K562 (cell line): ENCODE measurements around the gene EXOSC9. TPM values are rescaled to one million over a fixed set of nuclear protein-coding genes. Genes with fewer than 3 reads are reported as not detected.

ENCODE experiments used
- ATAC-seq: fragments of 200-7000 bp; cut with Tn5 transposase; 3 replicates; pipeline ENCODE4 v1.9.1; 2020; ENCODE audit warnings: moderate library complexity
- BruUV-seq: library from RNA; stranded (reverse); fragments of 400-500 nt; replicated peaks from 2 replicates; lab custom pipeline; 2021; lab: Mats Ljungman, UMichigan
- CTCF ChIA-PET: fragments of 300-600 bp; formaldehyde crosslinking; extraction: SDS; loops from one replicate; lab custom pipeline; 2021; ENCODE audit warnings: low intra/inter-chr PET ratio; lab: Yijun Ruan, JAX
- POLR2A ChIA-PET: fragments of 300-600, 350-650 bp; sonication (Branson Sonifier 250); formaldehyde crosslinking; extraction: SDS; loops from one replicate; lab custom pipeline; 2021; ENCODE audit warnings: antibody characterized with exemption, inconsistent platforms; lab: Yijun Ruan, JAX
- DNase-seq, 4 experiments: peaks; one replicate each; pipeline versions ENCODE4 v3.0.0 to v3.0.0-alpha.2; 2011 to 2018; ENCODE audit warnings: low spot score in 3 of 4, mixed read lengths in 3 of 4; ENCODE audit errors: extremely low read depth in 1 of 4
- FAIRE-seq: peaks from 2 replicates; lab custom pipeline; 2011; peaks lifted over from hg19 to GRCh38; lab: Jason Lieb, UNC
- H2AFZ ChIP-seq: 2 replicates; pipeline ENCODE4 v1.6.0; 2011; ENCODE audit warnings: low read depth, low read length, control low read depth, inconsistent platforms
- H3K27ac ChIP-seq: fragments of 200-600 bp; 3 replicates; pipeline ENCODE4 v1.8.0; 2011; ENCODE audit warnings: low read depth, mild to moderate bottlenecking, control low read depth, inconsistent platforms, low read length, moderate library complexity, mixed read lengths; ENCODE audit errors: extremely low read depth
- H3K27me3 ChIP-seq, 2 experiments: fragments of 300-600 bp in 1 of 2; 2 replicates in 1 of 2; 3 replicates in 1 of 2; pipeline versions ENCODE4 v1.6.0 to v1.8.0; 2011; ENCODE audit warnings: inconsistent platforms in 2 of 2, low read length in 2 of 2, mild to moderate bottlenecking in 1 of 2, mixed read lengths in 1 of 2, moderate library complexity in 1 of 2; ENCODE audit not compliant: control insufficient read depth in 2 of 2, insufficient read depth in 2 of 2
- H3K36me3 ChIP-seq: fragments of 300-600 bp; 3 replicates; pipeline ENCODE4 v1.8.0; 2011; ENCODE audit warnings: mild to moderate bottlenecking, low read length, inconsistent platforms; ENCODE audit not compliant: control insufficient read depth, insufficient read depth
- H3K4me1 ChIP-seq, 2 experiments: fragments of 200-600 bp in 1 of 2; replicated peaks in 1 of 2; 2 replicates in 1 of 2; 3 replicates in 1 of 2; pipeline versions ENCODE4 v1.5.1 to v1.8.0; 2011; ENCODE audit warnings: inconsistent platforms in 2 of 2, low read length in 2 of 2, mild to moderate bottlenecking in 1 of 2, mixed read lengths in 1 of 2, moderate library complexity in 1 of 2; ENCODE audit not compliant: control insufficient read depth in 2 of 2, insufficient read depth in 2 of 2
- H3K4me2 ChIP-seq: 2 replicates; pipeline ENCODE4 v1.6.1; 2011; ENCODE audit warnings: low read length, control low read depth, inconsistent platforms, mixed read lengths; ENCODE audit not compliant: insufficient read depth
- H3K4me3 ChIP-seq: fragments of 200-600 bp; sonication (generic), shearing (Covaris generic); 2 replicates; pipeline ENCODE4 v1.5.1; 2016; ENCODE audit warnings: control low read depth, inconsistent platforms
- H3K79me2 ChIP-seq: fragments of 200-600 bp; 3 replicates; pipeline ENCODE4 v1.8.0; 2011; ENCODE audit warnings: low read length, inconsistent platforms; ENCODE audit not compliant: control insufficient read depth, insufficient read depth
- H3K9ac ChIP-seq, 2 experiments: 2 replicates each; pipeline versions ENCODE4 v1.6.0 to v1.6.1; 2011; ENCODE audit warnings: low read depth in 2 of 2, low read length in 2 of 2, control low read depth in 1 of 2, inconsistent platforms in 1 of 2, mild to moderate bottlenecking in 1 of 2, mixed read lengths in 1 of 2; ENCODE audit not compliant: insufficient read depth in 1 of 2
- H3K9me1 ChIP-seq: one replicate; pipeline ENCODE4 v1.6.0; 2011; ENCODE audit warnings: inconsistent platforms, mild to moderate bottlenecking, low read length, moderate library complexity; ENCODE audit not compliant: control insufficient read depth, insufficient read depth
- H3K9me3 ChIP-seq: replicated peaks from 2 replicates; pipeline ENCODE4 v1.5.1; 2011; ENCODE audit warnings: low read depth, low read length, inconsistent platforms; ENCODE audit not compliant: control insufficient read depth, insufficient read depth
- H4K20me1 ChIP-seq: replicated peaks from 2 replicates; pipeline ENCODE4 v1.6.1; 2011; ENCODE audit warnings: low read length, inconsistent platforms, mixed read lengths; ENCODE audit not compliant: control insufficient read depth, insufficient read depth
- CC2D1A ChIP-seq: fragments of 450-650 bp; IDR thresholded peaks from 2 replicates; pipeline ENCODE4 v1.6.1; 2017; ENCODE audit warnings: mild to moderate bottlenecking
- DIDO1 ChIP-seq: fragments of 450-650 bp; IDR thresholded peaks from 2 replicates; pipeline ENCODE4 v1.6.1; 2016; ENCODE audit warnings: low read depth, missing biosample characterization, missing genetic modification characterization
- EP300 ChIP-seq: IDR thresholded peaks from 2 replicates; pipeline ENCODE4 v1.6.1; 2012; ENCODE audit warnings: low read length, improper control_type of control experiment
- FOXA1 ChIP-seq: fragments of 450-650 bp; IDR thresholded peaks from 2 replicates; pipeline ENCODE4 v1.6.1; 2016; ENCODE audit warnings: mild to moderate bottlenecking, borderline replicate concordance
- FOXP1 ChIP-seq: sonication (generic); formaldehyde crosslinking; IDR thresholded peaks from 2 replicates; pipeline ENCODE4 v1.8.0; 2022; ENCODE audit warnings: mild to moderate bottlenecking, missing genetic modification reagents
- GATAD2B ChIP-seq: fragments of 450-650 bp; IDR thresholded peaks from 2 replicates; pipeline ENCODE4 v1.6.1; 2017; ENCODE audit warnings: mild to moderate bottlenecking, borderline replicate concordance
- JUNB ChIP-seq: fragments of 450-650 bp; formaldehyde crosslinking; conservative IDR thresholded peaks from 2 replicates; pipeline ENCODE4 v1.4.0; 2020; ENCODE audit warnings: mild to moderate bottlenecking
- KAT8 ChIP-seq: fragments of 450-650 bp; IDR thresholded peaks from 2 replicates; pipeline ENCODE4 v1.6.1; 2016; ENCODE audit warnings: low read depth, mild to moderate bottlenecking
- POLR2A ChIP-seq: fragments of 450-650 bp; conservative IDR thresholded peaks from 2 replicates; pipeline ENCODE4 v1.6.1; 2016
- RBM39 ChIP-seq: fragments of 200-400 bp; formaldehyde crosslinking; optimal IDR thresholded peaks from 2 replicates; pipeline ENCODE3; 2018; ENCODE audit warnings: low read depth, low read length
- RUNX1 ChIP-seq: sonication (generic); IDR thresholded peaks from 2 replicates; pipeline ENCODE4 v1.6.1; 2016; ENCODE audit warnings: antibody characterized with exemption, low read depth
- SPI1 ChIP-seq: IDR thresholded peaks from 2 replicates; pipeline ENCODE4 v1.6.1; 2011; ENCODE audit warnings: low read depth, low read length, control low read depth, borderline replicate concordance
- SREBF2 ChIP-seq: sonication (generic); formaldehyde crosslinking; IDR thresholded peaks from 2 replicates; pipeline ENCODE4 v1.4.0; 2020; ENCODE audit warnings: mild to moderate bottlenecking, missing genetic modification reagents
- TCF7L2 ChIP-seq: fragments of 150-350 bp; IDR thresholded peaks from 2 replicates; pipeline ENCODE4 v1.6.1; 2016; ENCODE audit warnings: low read depth, mild to moderate bottlenecking, low read length, moderate library complexity
- ZBTB7A ChIP-seq: IDR thresholded peaks from 2 replicates; pipeline ENCODE4 v1.6.1; 2011; ENCODE audit warnings: low read depth, mild to moderate bottlenecking, low read length, moderate library complexity, borderline replicate concordance; ENCODE audit not compliant: control insufficient read depth
- WGBS: fragments of 100-300 bp; shearing (Covaris generic); methylation state at CpG from one replicate; pipeline ENCODE4 v1.1.6; 2016; ENCODE audit warnings: low coverage, mixed read lengths; ENCODE audit not compliant: insufficient coverage; ENCODE audit errors: missing lambda C conversion rate; 5-methylcytosine and 5-hydroxymethylcytosine counted together
- in situ Hi-C: fragments of 300-500 bp; cut with MboI; formaldehyde crosslinking; loops from 4 replicates; pipeline ENCODE4 v1.15.0; 2018; ENCODE audit warnings: inconsistent platforms, mixed read lengths
- intact Hi-C: fragments of 100-400 bp; cut with micrococcal nuclease; formaldehyde crosslinking; loops from 2 replicates; pipeline ENCODE4 v1.14.2; 2022
- polyA plus RNA-seq, 8 experiments: library from polyadenylated mRNA; depleted of rRNA in 4 of 8; stranded (reverse) in 5 of 8; unstranded in 3 of 8; fragments of >200 nt; fragmentation: Nextera tagmentation in 2 of 8; fragmentation: Illumina TruSeq in 1 of 8; extraction: Ambion mirVana in 2 of 8; extraction: Trizol in 1 of 8; gene quantifications; 2 replicates each; pipeline versions ENCODE4 v1.2.1 to v1.2.3, GENCODE V29; 2011 to 2014; ENCODE audit warnings: inconsistent platforms in 1 of 8, missing spikeins in 1 of 8
- total RNA-seq, 7 experiments: library from RNA; depleted of rRNA in 6 of 7; stranded (reverse); fragments of >200 nt in 6 of 7; fragmentation: Illumina TruSeq in 2 of 7; extraction: Trizol in 2 of 7; gene quantifications; 2 replicates each; pipeline versions ENCODE4 v1.2.1 to v1.2.3, GENCODE V29; 2011 to 2021; ENCODE audit warnings: low replicate concordance in 1 of 7
- TF ChIP-seq, protein P1 (sequence below): fragments of 250-450 bp; sonication (Bioruptor Pico); IDR thresholded peaks from 2 replicates; pipeline ENCODE4 v1.8.0; 2022; ENCODE audit warnings: moderate library complexity, mild to moderate bottlenecking, inconsistent platforms
- TF ChIP-seq, protein P2 (sequence below): IDR thresholded peaks from 3 replicates; pipeline ENCODE4 v1.6.1; 2011; ENCODE audit warnings: borderline replicate concordance, mild to moderate bottlenecking, moderate library complexity; ENCODE audit not compliant: insufficient read length; ENCODE audit errors: extremely low read depth
- TF ChIP-seq, protein P3 (sequence below): fragments of 250-450 bp; sonication (Bioruptor Pico); IDR thresholded peaks from 2 replicates; pipeline ENCODE4 v1.5.0; 2021

Gene EXOSC9
- total and polyA plus RNA-seq, 9 of the 15 experiments (the other 6 are each of a cell fraction or from before 2014, with no cell fraction given): 64.7 to 166 (median 115) TPM

DNA sequence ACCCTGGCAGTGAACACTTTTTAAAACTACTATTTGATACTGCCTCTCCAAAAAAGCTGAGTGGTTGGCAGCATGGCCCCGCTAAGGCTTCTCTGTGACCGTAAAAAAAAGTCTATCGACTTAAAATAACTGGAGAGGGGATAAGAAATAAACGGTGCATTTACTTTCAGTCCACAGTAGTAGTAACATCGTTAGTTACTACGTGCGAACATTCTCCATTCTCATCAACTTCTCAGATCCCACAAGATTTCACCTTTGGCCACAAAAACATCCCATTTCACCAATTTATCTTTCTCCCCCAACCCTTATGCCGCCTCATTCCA lies 524 bp upstream of the EXOSC9 start:
- in situ Hi-C loops: no loop called here
- ATAC-seq (peak; percentile 62), FAIRE-seq (no peak), DNase-seq (no peak)
- POLR2A ChIA-PET: interaction anchor here (0.6 to 1.9 kb wide), 7 partner anchors 8 to 1591 kb away, joined by 3 to 7 read pairs (median 4); partner anchors contain the start of gene CCNA2
- CTCF ChIA-PET: no interaction called here
- WGBS: 3% methylated on average over 8 of the region's 8 CpGs
- H3K9me1 ChIP-seq: no peaks in the 10 kb centered on the region
- H3K27ac ChIP-seq: peak overlapping the region; percentile 97
- peaks cover 33% of the 10 kb centered on the region for H3K79me2 ChIP-seq
- H3K4me1 ChIP-seq: peaks cover 3 to 9% of the 10 kb centered on the region in 2 experiments; a peak in 2 of 5 replicates
- H3K27me3 ChIP-seq: no peaks in the 10 kb centered on the region
- intact Hi-C loops: loop anchor here (2.0 kb wide), 1 partner anchor 22 kb away; the partner anchor contains the start of gene CCNA2
- H3K9me3 ChIP-seq: no peaks in the 10 kb centered on the region
- H3K4me3 ChIP-seq: peak overlapping the region; percentile 94
- peak overlapping the region; percentile 98 to 100 for H3K9ac ChIP-seq
- H3K36me3 ChIP-seq: peaks cover 40% of the 10 kb centered on the region
- peak overlapping the region; percentile 99 for H2AFZ ChIP-seq
- H3K4me2 ChIP-seq: peak overlapping the region; percentile 94
- H4K20me1 ChIP-seq: no peaks in the 10 kb centered on the region
- BruUV-seq: TSS peak; percentile 95
- TF ChIP-seq RBM39: no peak
- TF ChIP-seq, protein P1, sequence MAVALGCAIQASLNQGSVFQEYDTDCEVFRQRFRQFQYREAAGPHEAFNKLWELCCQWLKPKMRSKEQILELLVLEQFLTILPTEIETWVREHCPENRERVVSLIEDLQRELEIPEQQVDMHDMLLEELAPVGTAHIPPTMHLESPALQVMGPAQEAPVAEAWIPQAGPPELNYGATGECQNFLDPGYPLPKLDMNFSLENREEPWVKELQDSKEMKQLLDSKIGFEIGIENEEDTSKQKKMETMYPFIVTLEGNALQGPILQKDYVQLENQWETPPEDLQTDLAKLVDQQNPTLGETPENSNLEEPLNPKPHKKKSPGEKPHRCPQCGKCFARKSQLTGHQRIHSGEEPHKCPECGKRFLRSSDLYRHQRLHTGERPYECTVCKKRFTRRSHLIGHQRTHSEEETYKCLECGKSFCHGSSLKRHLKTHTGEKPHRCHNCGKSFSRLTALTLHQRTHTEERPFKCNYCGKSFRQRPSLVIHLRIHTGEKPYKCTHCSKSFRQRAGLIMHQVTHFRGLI (CRISPR knock-in tag): no peak
- TF ChIP-seq, protein P2, sequence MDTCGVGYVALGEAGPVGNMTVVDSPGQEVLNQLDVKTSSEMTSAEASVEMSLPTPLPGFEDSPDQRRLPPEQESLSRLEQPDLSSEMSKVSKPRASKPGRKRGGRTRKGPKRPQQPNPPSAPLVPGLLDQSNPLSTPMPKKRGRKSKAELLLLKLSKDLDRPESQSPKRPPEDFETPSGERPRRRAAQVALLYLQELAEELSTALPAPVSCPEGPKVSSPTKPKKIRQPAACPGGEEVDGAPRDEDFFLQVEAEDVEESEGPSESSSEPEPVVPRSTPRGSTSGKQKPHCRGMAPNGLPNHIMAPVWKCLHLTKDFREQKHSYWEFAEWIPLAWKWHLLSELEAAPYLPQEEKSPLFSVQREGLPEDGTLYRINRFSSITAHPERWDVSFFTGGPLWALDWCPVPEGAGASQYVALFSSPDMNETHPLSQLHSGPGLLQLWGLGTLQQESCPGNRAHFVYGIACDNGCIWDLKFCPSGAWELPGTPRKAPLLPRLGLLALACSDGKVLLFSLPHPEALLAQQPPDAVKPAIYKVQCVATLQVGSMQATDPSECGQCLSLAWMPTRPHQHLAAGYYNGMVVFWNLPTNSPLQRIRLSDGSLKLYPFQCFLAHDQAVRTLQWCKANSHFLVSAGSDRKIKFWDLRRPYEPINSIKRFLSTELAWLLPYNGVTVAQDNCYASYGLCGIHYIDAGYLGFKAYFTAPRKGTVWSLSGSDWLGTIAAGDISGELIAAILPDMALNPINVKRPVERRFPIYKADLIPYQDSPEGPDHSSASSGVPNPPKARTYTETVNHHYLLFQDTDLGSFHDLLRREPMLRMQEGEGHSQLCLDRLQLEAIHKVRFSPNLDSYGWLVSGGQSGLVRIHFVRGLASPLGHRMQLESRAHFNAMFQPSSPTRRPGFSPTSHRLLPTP: no peak
- TF ChIP-seq KAT8: no peak
- TF ChIP-seq JUNB: no peak
- no peak for TF ChIP-seq FOXP1 (CRISPR knock-in tag)
- no peak for TF ChIP-seq SPI1
- no peak for TF ChIP-seq POLR2A
- TF ChIP-seq SREBF2: no peak
- no peak for TF ChIP-seq CC2D1A
- TF ChIP-seq, protein P3, sequence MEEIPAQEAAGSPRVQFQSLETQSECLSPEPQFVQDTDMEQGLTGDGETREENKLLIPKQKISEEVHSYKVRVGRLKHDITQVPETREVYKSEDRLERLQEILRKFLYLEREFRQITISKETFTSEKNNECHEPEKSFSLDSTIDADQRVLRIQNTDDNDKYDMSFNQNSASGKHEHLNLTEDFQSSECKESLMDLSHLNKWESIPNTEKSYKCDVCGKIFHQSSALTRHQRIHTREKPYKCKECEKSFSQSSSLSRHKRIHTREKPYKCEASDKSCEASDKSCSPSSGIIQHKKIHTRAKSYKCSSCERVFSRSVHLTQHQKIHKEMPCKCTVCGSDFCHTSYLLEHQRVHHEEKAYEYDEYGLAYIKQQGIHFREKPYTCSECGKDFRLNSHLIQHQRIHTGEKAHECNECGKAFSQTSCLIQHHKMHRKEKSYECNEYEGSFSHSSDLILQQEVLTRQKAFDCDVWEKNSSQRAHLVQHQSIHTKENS (CRISPR knock-in tag): no peak
- TF ChIP-seq DIDO1 (tag): no peak
- no peak for TF ChIP-seq ZBTB7A
- no peak for TF ChIP-seq GATAD2B
- TF ChIP-seq TCF7L2: no peak
- no peak for TF ChIP-seq EP300
- no peak for TF ChIP-seq RUNX1
- no peak for TF ChIP-seq FOXA1
